GF-D8 (cell line): Measurements from ENCODE around the gene C1R.

Source experiments
- DNase-seq: peaks from one replicate; lab custom pipeline; 2025; lab: John Stamatoyannopoulos, UW

The C1R gene

DNA sequence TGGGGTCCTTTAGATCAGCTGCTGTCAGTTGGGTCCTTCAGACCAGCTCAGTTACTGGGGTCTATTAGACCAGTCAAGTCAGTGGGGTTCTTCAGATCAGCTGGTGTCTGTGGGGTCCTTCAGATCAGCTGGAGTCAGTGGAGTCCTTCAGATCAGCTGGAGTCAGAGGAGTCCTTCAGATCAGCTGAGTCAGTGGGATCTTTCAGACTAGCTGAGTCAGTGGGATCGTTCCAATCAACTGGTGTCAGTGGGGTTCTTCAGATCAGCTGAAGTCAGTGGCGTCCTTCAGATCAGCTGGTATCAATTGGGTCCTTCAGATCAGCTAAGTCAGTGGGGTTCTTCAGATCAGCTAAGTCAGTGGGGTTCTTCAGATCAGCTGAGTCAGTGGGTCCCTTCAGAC is 59.3 kb downstream of the C1R start:
- no peak for DNase-seq

DNA sequence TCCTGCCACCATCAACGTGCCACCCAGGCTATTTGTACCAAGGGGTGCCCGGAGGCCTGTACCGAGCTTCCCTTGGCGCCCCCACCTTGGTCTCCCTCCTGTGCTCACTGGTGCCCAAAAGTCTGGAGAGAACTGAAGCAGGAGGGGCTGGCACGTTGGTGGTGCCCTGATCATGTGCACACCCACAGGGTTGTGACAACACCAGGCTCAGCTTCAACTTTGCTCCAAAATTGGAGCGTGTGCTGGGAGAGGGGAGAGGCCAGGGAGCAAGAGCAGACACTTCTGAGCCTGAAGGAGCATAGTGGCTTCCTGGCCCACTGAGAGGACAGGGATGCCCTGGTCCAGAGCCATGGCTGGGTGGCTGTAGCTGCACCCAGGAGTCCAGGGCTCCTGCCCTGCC is 60.9 kb downstream of the C1R start:
- DNase-seq = no peak
